ENCODE data around the gene C1GALT1. TPM values are rescaled to one million over a fixed set of nuclear protein-coding genes. Genes with fewer than 3 reads are reported as not detected.
"Not testable (repeated sequence)": the region's sequence is repeated elsewhere in the genome, so short reads cannot be mapped to it uniquely, and the experiment has no call there.

The C1GALT1 gene
- total RNA-seq, 1 experiment from 2014 or later, result 106 TPM

- DNase-seq (ENCODE audit: low spot score); H3K27me3 Mint-ChIP-seq (ENCODE audit: low read depth); ATAC-seq: not testable (repeated sequence)
- ChIA-PET CTCF (interaction anchor here (1.5 to 2.0 kb wide), 2 partner anchors 18 to 97 kb away, joined by 4 to 8 read pairs; partner anchors contain the start of gene C1GALT1), POLR2A (interaction anchor here (2.3 kb wide), 1 partner anchor 11 kb away, joined by 6 read pairs; no protein-coding TSS in a partner anchor)
- H3K4me3 Mint-ChIP-seq, result peak overlapping the region; percentile 3; the same call in 1 of the 2 replicates
- peaks cover 52% of the 10 kb centered on the region for H3K36me3 Mint-ChIP-seq
- peaks cover 37% of the 10 kb centered on the region for H3K9me3 Mint-ChIP-seq
- H3K27ac Mint-ChIP-seq, result peak overlapping the region; percentile 95
- peaks cover 80% of the 10 kb centered on the region for H3K4me1 Mint-ChIP-seq
Observed at GRCh38 chr7:7200255-7200654, 17.9 kb downstream of the C1GALT1 start.

DNA sequence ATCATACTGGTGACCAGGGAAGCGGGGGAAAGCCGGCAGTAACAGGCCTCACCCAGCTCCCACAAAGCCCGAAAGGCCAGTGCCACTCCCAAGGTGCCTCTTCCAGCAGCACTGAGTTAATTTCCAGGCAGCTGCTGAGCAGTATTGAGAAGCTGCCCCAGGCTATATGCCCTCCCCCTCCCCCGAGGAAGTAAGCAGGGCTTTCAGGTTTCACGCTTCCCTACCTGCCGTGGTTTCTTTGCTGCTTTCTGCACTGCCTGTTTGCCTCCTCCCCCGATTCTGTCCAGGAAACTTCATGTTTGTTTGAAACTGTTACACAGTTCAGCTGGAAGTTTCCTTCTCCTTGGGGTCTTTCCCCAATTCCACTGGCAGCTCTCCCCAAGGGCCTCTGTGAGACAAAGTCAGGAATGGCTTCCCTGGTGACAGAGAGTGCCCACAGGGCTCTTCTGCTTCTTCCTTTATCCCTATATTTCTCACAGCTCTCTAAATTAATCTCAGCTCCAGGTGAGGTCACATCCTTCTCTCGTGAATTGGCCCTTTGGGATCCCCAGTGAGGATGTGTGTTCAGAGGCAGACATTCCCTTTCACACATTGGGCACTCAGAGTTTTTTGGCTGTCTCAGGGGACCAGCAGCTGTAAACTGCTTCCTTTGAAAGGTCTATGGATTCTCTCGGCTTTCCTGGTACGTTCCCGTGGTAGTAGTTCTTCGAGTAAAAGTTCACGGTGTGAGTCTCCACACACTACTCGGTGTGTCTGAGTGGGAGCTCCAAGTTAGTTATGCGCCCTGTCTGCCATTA lies 19.4 kb downstream of the C1GALT1 start:
- Mint-ChIP-seq H3K36me3 (peaks cover 40% of the 10 kb centered on the region), H3K4me1 (peaks cover 86% of the 10 kb centered on the region), H3K27me3 (ENCODE audit: low read depth) (no peaks in the 10 kb centered on the region), H3K9me3 (peaks cover 26% of the 10 kb centered on the region), H3K4me3 (peak overlapping the region; percentile 53), H3K27ac (peak overlapping the region; percentile 96)
- ATAC-seq, result peak; percentile 96
- TF ChIP-seq ERG (CRISPR knock-in tag; IDR thresholded peaks at IDR 0.05), result no peak
- TF ChIP-seq FOXP1 (CRISPR knock-in tag; IDR thresholded peaks at IDR 0.05; ENCODE audit: borderline replicate concordance), result no peak
- TF ChIP-seq ELF4 (CRISPR knock-in tag; IDR thresholded peaks at IDR 0.05; ENCODE audit: low read depth), result no peak
- 0 out of 2 replicates have a peak, but pooled peaks have one; percentile 20 for TF ChIP-seq CBFB (CRISPR knock-in tag; IDR thresholded peaks at IDR 0.05; ENCODE audit: low read depth)
- TF ChIP-seq ZNF423 (CRISPR knock-in tag; IDR thresholded peaks at IDR 0.05), result no peak
- TF ChIP-seq E2F4 (CRISPR knock-in tag; IDR thresholded peaks at IDR 0.05; ENCODE audit: borderline replicate concordance, low read depth), result no peak
- ChIA-PET POLR2A (interaction anchor here (0.6 to 2.3 kb wide), 3 partner anchors 9 to 149 kb away, joined by 3 to 8 read pairs (median 6); no protein-coding TSS in a partner anchor), CTCF (interaction anchor here (1.5 to 2.0 kb wide), 2 partner anchors 20 to 99 kb away, joined by 4 to 8 read pairs; partner anchors contain the start of gene C1GALT1)
- peak; percentile 69 for DNase-seq (ENCODE audit: low spot score)

- ATAC-seq (no peak), DNase-seq (ENCODE audit: low spot score) (no peak)
- Mint-ChIP-seq H3K27ac (peak overlapping the region; percentile 96), H3K4me1 (peaks cover 88% of the 10 kb centered on the region), H3K4me3 (peak overlapping the region; percentile 53; the same call in 1 of the 2 replicates), H3K9me3 (peaks cover 21% of the 10 kb centered on the region), H3K27me3 (ENCODE audit: low read depth) (no peaks in the 10 kb centered on the region), H3K36me3 (peaks cover 36% of the 10 kb centered on the region)
- POLR2A ChIA-PET, result interaction anchor here (1.7 to 2.3 kb wide), 2 partner anchors 8 to 13 kb away, joined by 6 to 8 read pairs; no protein-coding TSS in a partner anchor
- CTCF ChIA-PET, result interaction anchor here (2.0 kb wide), 1 partner anchor 20 kb away, joined by 8 read pairs; the partner anchor contains the start of gene C1GALT1
- TF ChIP-seq SOX15 (CRISPR knock-in tag; IDR thresholded peaks at IDR 0.05), result no peak
- TF ChIP-seq SMAD4 (CRISPR knock-in tag; IDR thresholded peaks at IDR 0.05), result no peak
- no peak for TF ChIP-seq IRF2 (CRISPR knock-in tag; IDR thresholded peaks at IDR 0.05; ENCODE audit: borderline replicate concordance, low read depth)
- no peak for TF ChIP-seq OVOL2 (CRISPR knock-in tag; IDR thresholded peaks at IDR 0.05; ENCODE audit: borderline replicate concordance)
- TF ChIP-seq ETV6 (CRISPR knock-in tag; IDR thresholded peaks at IDR 0.05), result no peak
- no peak for TF ChIP-seq RORB (CRISPR knock-in tag; IDR thresholded peaks at IDR 0.05)
- TF ChIP-seq TCF7 (CRISPR knock-in tag; IDR thresholded peaks at IDR 0.05; ENCODE audit: low read depth), result no peak
- no peak for TF ChIP-seq ATF6 (CRISPR knock-in tag; IDR thresholded peaks at IDR 0.05)
- TF ChIP-seq ZNF121 (CRISPR knock-in tag; IDR thresholded peaks at IDR 0.05), result no peak
- no peak for TF ChIP-seq ZMAT4 (CRISPR knock-in tag; IDR thresholded peaks at IDR 0.05)
- no peak for TF ChIP-seq E2F5 (CRISPR knock-in tag; IDR thresholded peaks at IDR 0.05)
- TF ChIP-seq CREB1 (CRISPR knock-in tag; IDR thresholded peaks at IDR 0.05), result no peak
- no peak for TF ChIP-seq ZNF416 (CRISPR knock-in tag; IDR thresholded peaks at IDR 0.05)
- TF ChIP-seq ZNF671 (CRISPR knock-in tag; IDR thresholded peaks at IDR 0.05), result no peak
- TF ChIP-seq ATF3 (CRISPR knock-in tag; conservative IDR thresholded peaks at IDR 0.05), result no peak
- no peak for TF ChIP-seq NR1H2 (CRISPR knock-in tag; IDR thresholded peaks at IDR 0.05)
- TF ChIP-seq JAZF1 (CRISPR knock-in tag; IDR thresholded peaks at IDR 0.05), result no peak
- TF ChIP-seq, protein P1, sequence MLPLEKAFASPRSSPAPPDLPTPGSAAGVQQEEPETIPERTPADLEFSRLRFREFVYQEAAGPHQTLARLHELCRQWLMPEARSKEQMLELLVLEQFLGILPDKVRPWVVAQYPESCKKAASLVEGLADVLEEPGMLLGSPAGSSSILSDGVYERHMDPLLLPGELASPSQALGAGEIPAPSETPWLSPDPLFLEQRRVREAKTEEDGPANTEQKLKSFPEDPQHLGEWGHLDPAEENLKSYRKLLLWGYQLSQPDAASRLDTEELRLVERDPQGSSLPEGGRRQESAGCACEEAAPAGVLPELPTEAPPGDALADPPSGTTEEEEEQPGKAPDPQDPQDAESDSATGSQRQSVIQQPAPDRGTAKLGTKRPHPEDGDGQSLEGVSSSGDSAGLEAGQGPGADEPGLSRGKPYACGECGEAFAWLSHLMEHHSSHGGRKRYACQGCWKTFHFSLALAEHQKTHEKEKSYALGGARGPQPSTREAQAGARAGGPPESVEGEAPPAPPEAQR (CRISPR knock-in tag; IDR thresholded peaks at IDR 0.05), result no peak
Observed at GRCh38 chr7:7202375-7202720, 20.0 kb downstream of the C1GALT1 start.

All from WTC11 (cell line).